ENCODE results near the gene AASDHPPT.

The AASDHPPT gene

GRCh38 chr11:106087815-106088435 lies 10.5 kb downstream of the AASDHPPT start:
- no peak for DNase-seq

GRCh38 chr11:106088896-106089295 lies 11.4 kb downstream of the AASDHPPT start:
- no peak for DNase-seq

GRCh38 chr11:106091480-106092123 lies 14.1 kb downstream of the AASDHPPT start:
- DNase-seq: no peak

- no peak for DNase-seq
Observed at GRCh38 chr11:106092446-106092845, 15.0 kb downstream of the AASDHPPT start.

GRCh38 chr11:106098893-106099553 lies 21.6 kb downstream of the AASDHPPT start:
- no peak for DNase-seq

- DNase-seq: no peak
Observed at GRCh38 chr11:106101370-106101769, 23.9 kb downstream of the AASDHPPT start.

- DNase-seq: no peak
Observed at GRCh38 chr11:106101819-106102218, 24.4 kb downstream of the AASDHPPT start.

GRCh38 chr11:106105986-106106385 lies 28.5 kb downstream of the AASDHPPT start:
- no peak for DNase-seq

GRCh38 chr11:106121570-106122320 lies 44.3 kb downstream of the AASDHPPT start:
- DNase-seq: no peak

- DNase-seq: no peak
Observed at GRCh38 chr11:106127604-106128003, 50.1 kb downstream of the AASDHPPT start.

- no peak for DNase-seq
Observed at GRCh38 chr11:106128740-106129139, 51.3 kb downstream of the AASDHPPT start.

- DNase-seq: no peak
Observed at GRCh38 chr11:106131998-106132397, 54.5 kb downstream of the AASDHPPT start.

GRCh38 chr11:106132582-106133354 lies 55.3 kb downstream of the AASDHPPT start:
- no peak for DNase-seq

GRCh38 chr11:106133529-106133928 lies 56.1 kb downstream of the AASDHPPT start:
- no peak for DNase-seq

GRCh38 chr11:106137061-106137460 lies 59.6 kb downstream of the AASDHPPT start:
- no peak for DNase-seq

- no peak for DNase-seq
Observed at GRCh38 chr11:106137758-106138157, 60.3 kb downstream of the AASDHPPT start.

Data from SIG-M5 (cell line).